Non-pigmented ciliary epithelial cell (primary cell): ENCODE results near the gene STAT1.

Experiments
- DNase-seq: peaks from one replicate; pipeline ENCODE4 v3.0.0-alpha.2; 2010; ENCODE audit warnings: low read depth

Gene STAT1

DNA sequence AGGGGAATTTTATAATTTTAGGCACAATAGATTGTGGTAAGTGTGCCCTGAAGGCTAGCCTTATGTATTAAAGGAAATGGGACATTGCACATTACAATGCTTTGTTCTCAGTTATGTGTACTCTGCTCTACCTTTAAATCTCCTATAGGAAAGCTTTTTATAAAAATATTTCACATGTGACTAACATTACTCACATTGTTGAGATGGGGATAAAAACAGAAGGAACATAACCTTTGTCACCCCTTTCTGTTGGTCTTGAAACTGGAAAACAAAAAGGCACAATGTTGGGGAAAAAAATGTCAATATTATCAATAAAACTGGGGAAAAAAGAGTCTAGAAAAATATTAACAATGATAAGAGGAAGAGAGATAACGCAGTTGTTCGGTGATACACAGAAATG is 17.3 kb upstream of the STAT1 start:
- no peak for DNase-seq

DNA sequence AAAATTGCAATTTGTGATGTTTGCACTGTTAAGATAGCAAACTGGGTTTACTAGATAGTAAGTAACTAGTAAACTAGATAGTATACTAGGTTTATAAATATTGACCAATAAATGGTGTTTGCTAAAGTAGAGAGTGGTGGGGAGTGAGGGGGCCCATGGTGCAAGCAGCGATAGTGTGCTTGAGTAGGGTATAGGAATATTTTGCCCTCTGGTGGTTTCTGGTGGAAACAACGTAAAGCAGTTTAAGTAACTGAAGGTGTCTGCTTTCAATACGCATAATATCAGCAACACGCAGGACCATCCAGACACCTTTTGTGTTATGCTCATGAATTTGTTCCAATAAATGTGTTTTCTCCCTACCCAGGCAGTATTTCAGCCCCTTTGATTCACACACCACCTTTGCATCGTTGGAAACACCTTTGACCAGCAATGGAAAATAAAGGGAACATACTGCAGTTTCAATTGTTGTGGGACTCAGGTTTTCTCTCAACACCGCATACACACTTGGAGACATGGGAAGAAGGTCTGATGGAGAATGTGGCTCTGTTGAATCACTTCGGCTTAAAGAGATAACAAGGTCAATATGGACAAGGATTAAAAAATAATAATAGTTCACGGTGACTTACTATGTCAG is 16.7 kb upstream of the STAT1 start:
- no peak for DNase-seq

DNA sequence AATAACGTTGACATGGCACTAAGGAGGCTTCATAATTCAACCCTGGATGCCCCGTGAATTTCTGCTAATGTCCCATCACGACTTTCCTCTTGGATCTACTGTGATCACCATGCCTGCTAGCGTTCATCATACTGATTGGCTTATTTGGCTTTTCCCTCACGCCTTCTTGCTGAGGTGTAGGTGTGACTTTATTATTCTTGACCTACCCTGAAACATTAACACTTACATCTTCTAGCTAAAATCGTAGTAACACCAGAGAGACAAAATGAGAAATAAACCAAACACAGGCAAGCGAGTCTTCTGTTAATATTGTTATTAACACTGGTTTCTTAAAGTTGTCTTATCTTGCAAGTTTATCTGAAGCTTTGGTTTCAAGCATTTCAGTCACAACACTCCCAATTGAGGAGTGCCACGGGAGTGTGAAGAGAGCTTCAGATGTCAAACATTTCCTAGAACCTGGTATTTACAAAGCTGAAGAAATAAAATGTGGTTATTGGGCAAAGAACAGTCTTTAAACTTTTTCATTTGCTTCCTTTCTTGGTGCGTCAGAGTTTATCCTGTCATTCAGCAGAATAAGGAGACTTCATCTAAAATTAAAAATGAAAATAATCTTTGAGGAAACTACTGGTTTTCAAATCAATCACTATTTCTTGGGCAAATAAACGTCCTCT is 15.4 kb upstream of the STAT1 start:
- no peak for DNase-seq

DNA sequence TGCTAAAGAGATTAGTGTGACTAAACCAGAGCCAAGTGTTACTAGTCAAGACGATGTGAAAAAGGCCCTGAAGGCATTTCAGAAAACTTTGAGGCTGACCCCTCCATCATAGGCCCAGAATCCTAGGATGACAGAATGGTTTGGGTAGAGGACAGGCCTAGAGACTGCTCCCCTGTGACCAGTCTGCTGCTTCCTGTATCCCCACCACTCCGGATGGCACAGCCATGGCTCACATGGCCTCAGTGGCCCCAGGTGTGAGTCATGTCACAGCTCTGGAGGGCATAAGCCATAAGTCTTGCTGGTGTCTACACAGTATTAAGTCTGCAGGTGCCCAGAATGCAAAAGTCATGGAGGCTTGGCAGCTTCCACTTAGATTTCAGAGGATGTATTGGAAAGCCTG is 12.4 kb upstream of the STAT1 start:
- DNase-seq: no peak

DNA sequence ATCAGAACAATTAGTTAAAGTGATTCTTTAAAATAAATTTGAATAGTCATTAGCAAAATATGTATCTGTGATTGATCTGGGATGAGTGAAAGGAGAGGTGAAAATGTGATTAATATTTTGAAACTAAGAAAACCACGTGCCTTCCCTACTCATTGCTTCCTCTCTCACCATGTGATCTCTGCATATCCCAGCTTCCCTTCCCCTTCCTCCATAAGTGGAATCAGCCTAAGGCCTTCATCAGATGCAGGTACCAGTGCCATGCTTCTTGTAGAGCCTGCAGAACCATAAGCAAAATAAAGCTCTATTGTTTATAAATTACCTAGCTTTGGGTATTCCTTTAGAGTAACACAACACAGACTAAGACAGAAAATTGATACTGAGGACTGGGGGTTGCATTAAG is 11.2 kb upstream of the STAT1 start:
- no peak for DNase-seq

DNA sequence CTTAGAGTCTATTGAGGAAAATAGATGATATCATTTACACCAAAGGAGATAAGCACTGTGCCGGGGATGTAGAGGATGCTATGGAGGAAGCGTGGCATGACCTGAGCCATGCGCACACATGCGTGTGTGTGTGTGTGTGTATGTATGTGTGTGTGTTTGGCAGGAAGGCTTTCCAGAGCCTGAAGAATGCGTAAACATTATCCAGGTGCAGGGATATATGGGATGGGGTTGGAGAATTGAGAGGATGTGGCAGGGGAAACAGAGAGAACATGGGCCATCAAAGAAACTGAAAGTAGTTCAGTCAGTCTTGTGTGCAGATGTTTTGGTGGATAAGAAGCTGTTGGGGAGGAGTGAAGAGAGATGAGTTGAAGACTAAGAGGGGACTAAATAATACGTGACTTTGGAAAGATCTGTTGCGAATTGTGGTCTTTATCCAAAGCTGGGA is 9.3 kb upstream of the STAT1 start:
- no peak for DNase-seq

DNA sequence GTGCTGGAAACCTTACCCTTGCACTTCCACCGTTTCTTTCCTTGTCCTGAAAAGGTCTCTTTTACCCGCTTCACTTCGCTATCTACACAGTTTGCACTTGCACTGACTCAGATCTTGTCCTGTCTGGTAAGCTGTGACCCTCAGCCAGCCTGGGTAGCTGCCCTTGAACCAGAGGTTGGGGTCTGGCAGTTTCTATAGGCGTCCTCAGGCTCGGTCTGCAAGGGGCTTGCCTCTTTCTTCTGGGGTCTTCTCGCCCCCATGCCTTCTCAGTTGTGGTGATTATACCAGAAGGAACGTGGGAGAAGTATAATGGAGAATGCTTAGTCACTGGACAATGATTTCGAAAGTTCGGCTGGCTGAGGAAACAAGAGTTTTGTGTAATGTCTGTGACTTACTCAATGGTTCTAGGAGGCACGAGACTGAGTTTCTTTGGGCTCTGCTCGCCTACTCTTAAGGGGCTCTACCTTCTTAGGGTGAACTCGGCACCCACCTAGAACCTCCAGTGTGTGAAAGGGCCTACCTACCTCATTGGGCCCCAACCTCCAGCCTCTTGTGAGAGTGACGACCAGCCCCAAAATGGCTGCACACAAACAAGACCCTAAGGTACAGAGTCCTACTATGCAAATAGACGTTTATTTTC is 6.9 kb upstream of the STAT1 start:
- no peak for DNase-seq

DNA sequence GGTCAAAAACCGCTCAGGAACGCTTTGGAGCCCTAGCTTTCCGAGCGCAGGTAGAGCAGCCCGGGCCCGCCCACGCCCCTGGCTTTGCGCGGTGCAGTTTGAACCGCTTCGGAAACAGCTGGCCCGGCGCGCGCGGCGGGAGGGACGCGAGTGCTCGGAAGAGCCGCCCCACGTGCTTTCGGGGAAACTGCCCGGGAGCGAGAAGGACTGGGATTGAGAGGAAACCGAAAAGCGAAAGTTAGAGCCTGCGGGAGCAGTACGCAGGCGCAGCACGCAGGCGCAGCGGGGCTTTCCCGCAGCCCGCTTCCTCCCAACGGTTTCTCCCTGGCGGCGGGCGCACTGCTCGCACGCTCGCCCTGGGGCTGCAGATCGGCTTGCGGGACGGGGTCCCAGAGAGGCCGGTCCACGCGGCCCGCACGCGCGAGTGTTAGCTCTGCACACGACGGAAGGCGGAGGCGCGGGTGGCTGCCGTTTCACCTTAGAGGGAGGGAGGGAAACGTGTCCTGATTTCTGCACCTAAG is 6.3 kb upstream of the STAT1 start:
- DNase-seq: peak; percentile 79

DNA sequence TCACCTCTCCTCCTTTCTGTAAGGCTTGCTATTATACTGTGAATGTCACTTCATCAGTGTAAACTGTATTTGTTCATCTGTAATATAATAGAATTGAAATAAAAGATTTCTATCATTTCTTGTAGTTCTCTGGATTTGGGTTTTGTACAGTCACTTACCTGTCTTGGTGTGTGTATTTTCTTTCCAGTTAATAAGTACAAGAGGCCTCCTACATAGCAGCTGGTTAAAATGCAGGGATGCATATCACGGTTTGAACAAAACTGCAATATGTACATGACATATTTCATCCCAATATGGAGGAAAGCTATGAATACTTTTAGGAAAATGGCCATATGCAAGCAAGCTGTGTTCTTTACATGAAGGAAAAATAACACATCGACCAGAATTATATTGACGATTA is 5.4 kb upstream of the STAT1 start:
- DNase-seq: no peak

DNA sequence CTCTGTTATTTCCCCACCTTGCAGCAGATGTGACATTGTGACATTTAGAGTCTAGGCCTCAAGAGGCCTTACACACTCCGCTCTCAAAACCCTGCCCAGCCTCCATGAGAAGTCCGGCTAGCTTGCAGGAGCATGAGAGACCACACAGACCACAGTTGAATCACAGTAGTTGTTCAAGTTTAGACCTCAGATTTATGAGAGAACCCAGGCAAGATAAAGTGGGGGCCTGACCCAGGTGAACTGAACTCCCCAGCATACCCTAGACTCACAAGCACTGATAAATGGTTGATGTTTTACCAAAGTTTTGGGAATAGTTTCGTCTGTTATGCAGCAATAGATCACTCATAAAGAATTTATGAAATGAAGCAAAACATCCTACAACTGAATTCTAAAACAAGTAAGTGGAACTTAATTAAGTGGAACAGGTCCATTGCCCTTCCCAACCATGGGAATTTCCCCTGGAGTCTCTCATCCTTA is 4.7 kb upstream of the STAT1 start:
- DNase-seq: no peak

DNA sequence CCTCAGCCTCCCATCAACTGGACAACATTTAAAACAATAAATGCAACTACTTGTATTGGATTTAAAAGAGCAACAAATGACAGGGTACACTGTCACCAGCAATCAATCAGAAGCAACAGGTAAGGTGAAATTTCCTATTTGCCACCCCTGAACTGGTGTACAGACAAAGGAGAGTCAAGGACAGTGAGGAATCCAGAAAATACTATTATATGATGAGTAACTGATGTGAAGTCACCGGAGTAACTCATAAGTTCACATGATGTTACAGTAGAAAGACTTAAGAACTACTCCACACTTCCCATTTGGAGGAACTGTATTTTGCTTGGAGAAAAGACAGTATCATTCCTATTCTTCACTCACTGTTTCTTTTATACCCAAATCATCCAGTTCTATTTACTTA is 4.1 kb upstream of the STAT1 start:
- no peak for DNase-seq

DNA sequence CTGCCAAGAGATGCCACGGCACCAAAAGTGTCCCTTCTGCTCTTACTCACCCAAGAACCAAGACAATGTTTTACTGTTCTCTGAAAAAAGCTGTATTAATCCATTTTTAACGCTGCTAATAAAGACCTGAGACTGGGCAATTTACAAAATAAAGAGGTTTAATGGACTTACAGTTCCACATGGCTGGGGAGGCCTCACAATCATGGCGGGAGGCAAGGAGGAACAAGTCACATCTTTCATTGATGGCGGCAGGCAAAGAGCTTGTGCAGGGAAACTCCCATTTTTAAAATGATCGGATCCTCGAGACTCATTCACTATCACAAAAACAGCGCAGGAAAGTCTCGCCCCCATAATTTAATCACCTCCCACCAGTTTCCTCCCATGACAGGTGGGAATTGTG is 1.9 kb upstream of the STAT1 start:
- DNase-seq: no peak

DNA sequence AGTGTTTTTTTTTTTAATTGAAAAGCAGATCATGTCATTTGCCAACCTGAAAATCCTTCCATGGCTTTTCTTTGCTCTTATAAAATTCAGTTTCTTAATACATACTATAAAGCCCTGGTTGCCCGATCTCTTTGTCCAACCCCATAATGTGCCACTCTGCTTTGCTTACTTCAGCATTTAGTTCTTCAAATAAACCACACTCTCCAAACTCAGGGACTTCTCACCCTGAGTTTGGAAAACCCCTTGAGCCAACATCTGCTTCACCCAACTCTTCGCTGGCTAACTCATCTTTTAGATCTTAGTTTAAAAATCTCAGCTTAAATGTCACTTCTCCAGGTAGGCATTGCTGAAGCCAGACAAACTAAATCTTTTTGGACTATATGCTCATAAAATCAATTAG is 1.3 kb upstream of the STAT1 start:
- DNase-seq: no peak

DNA sequence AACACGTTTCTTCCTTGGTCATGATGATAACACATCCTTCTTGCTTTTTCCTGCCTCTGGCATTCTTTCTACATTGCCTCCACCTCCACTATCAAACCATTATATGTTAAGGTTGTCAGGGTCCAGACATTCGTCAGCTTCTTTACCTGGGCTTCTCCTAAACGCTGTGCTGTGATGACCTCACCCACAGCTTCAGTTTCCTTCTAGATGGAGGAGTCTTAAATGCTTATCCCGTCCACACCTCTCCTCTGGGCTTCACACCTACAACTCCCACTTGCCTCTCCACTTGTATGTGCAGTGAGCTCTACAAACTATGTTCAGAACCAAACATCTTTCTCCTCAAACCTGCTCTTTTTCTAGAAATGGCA is 666 bp upstream of the STAT1 start:
- DNase-seq: no peak

DNA sequence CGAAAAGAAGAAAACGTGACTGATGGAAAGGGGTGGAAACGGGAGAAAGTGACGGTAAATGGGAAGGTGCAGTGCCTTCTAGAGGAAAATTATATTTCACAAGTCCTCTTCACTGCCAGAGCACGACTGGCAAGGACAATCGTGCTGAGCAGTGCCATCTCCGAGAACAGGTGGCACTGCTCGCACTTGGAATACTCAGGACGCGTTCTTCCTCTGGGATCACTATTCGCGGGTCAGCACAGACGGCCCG is 364 bp downstream of the STAT1 start:
- no peak for DNase-seq

DNA sequence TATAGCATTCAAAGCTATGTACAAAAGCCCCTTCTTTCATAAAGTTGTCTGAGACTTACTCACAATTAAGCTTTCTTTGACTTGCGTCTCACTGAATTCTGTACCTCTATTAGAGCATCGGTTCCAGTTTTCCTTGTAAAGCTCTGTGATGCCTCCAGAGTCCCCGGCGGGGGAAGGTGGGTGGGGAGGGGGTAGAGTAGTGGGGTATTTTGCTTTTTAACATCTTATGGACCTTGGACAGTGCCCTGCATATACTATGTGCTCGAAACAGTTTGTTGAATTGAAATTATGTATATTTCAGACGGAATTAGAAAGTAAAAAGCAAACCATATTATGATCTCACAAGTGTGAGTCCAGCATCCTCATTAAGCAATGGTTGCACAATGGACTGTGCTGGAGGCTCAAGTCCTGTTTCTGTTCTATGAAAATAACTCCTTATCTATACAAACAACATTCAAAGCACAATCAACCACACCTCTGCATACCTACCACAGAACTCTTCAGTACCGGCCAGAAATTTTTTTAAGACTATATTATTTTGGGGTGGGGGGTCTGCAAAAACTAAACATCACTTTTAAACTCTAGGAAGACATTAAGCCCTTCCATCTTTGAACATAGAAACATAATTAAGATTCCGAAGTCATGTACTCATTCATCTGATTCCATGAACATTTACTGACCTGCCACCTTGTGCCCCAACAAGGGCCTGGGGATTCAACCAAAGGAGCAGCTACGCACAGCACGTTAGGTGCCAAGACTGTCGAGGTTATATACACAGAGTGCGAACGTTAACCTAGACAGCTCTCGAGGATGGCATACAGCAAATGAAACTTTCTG is 908 bp downstream of the STAT1 start:
- no peak for DNase-seq

DNA sequence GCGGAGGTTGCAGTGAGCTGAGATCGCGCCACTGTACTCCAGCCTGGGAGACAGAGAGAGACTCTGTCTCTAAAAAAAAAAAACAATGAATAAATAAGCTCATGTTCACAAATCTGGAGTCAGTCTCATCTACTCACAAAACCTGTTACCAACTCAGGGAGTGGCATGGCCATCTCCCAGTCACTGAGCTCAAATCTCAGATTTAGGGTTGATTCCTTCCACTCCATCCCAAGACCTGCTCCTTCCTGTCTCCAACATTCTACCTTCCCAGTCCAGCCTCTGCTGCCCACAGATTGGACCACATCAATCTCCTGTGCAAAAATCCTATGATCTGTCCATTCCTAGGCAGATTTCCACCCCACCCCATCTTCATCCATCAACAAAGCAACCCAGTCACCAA is 1.6 kb downstream of the STAT1 start:
- DNase-seq: no peak

DNA sequence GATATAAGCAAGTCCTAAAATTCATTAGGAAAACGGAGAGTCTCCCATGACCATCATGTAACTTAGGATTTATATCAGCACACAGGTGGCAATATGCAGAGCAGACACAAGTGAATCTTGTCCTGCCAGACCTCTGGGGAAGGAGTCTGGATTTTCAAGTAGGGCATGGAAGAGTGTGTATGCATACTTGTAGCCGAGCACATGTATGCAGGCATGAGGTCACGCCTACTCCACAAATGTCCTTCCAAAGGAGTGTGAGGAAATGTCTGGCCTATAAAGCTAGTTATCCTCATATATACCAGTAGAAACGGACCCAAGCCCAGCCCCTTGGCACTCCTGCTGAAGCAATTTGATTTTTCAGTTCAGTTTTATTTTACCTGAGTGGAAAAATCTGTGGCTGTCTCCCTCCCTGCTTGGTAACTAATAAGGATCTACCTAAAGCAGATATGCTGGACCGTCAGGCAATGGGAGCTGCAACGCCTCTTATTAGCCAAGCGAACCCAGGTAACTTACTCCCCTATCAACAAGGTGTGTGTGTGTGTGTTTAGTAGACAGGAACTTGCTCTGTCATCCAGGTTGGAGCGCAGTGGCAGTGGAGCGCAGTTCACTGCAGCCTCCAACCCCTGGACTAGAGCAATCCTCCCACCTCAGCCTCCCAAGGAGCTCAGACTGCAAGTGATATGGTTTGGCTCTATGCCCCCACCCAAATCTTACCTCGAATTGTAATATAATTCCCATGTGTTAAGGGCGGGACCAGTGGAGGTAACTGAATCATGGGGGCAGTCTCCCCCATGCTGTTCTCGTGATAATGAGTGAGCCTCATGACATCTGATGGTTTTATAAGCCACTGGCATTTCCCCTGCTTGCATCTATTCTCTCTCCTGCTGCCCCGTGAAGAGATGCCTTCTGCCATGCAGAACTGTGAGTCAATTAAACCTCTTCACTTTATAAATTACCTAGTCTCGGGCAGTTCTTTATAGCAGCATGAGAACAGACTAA is 2.8 kb downstream of the STAT1 start:
- DNase-seq: no peak

DNA sequence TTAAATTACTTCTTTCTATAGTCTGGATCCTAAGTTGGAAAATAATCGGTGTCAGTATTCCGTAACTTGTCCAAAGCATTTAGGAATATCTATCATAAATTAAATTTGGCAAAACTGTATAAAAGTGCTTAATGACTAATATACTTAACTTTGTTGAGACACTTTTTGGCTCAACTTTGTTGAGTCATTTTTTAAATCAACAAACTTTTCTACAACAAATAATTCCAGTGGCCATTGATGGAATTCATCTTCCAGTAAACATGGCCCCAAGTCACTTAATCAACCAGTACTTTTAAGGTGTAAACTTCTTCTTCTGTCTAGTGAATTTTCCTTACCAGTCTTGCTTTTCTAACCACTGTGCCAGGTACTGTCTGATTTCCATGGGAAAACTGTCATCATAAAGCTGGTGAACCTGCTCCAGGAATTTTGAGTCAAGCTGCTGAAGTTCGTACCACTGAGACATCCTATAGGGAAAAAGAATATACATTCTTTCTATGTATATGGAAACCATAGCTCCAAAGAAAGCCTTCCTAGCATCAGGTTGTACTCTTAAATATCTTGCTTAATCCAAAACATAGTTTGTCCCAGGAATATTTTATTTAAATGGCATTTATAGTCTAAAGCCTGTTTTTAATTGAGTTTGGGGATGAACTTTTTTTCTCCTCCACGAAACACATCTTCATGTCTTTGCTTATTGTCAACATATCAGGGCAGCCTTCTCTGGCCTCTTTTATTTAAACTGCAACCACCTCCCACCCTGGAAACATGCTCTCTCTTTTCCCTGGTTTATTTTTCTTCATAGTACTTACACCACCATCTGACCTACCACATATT is 4.2 kb downstream of the STAT1 start:
- no peak for DNase-seq

DNA sequence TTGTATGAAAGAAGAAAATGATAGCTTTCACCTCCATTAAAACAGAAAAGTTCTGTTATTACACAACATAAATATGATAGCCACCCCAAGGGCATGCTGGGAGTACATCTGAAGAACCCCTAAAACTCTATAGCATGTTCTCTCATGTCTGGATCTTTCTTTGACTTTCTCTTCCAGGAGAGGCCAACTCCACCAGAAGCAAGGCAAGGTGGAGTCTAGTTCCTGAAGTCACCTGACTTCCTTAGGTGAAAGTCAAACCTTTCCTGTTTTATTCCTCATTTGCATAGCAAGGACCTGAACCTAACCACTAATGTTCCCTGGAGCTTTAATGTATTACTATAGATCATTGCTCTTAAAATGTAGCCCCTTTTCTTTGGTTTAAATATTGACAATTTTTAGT is 5.7 kb downstream of the STAT1 start:
- DNase-seq: no peak
